PFSK-1 (cell line): ENCODE data around the gene CD3E.

Experiments used
- FOXP2 ChIP-seq: optimal IDR thresholded peaks from 2 replicates; pipeline ENCODE3; 2011; ENCODE audit warnings: borderline replicate concordance, control low read depth, inconsistent platforms; ENCODE audit not compliant: insufficient read depth; ENCODE audit errors: extremely low read length, extremely low read depth
- POLR2AphosphoS5 ChIP-seq: IDR thresholded peaks from 2 replicates; pipeline ENCODE4 v1.6.1; 2012; ENCODE audit warnings: low read depth, mild to moderate bottlenecking, control low read depth, low read length, moderate library complexity
- SIN3A ChIP-seq: IDR thresholded peaks from 2 replicates; pipeline ENCODE4 v1.6.1; 2012; ENCODE audit warnings: mild to moderate bottlenecking, low read length, moderate library complexity, borderline replicate concordance; ENCODE audit not compliant: insufficient read depth
- TAF1 ChIP-seq: IDR thresholded peaks from 2 replicates; pipeline ENCODE4 v1.6.1; 2012; ENCODE audit warnings: low read length, control low read depth, borderline replicate concordance; ENCODE audit not compliant: insufficient read depth
- TF ChIP-seq, protein P1 (sequence below), 2 experiments: IDR thresholded peaks; 2 replicates each; pipeline versions ENCODE4 v1.6.1 to v1.8.0; 2011 to 2012; ENCODE audit warnings: low read depth in 2 of 2, low read length in 2 of 2, control low read depth in 1 of 2, inconsistent platforms in 1 of 2, mild to moderate bottlenecking in 1 of 2, moderate library complexity in 1 of 2; ENCODE audit not compliant: insufficient read depth in 1 of 2

The CD3E gene

GRCh38 chr11:118359295-118359958, 54.9 kb downstream of the CD3E start, which contains the start of gene UBE4A:
Gene UBE4A (plus strand): TSS chr11:118359600. CDS start chr11:118365081, 5,481 bp downstream.
- TF ChIP-seq POLR2AphosphoS5 (peak; percentile 98), SIN3A (peak; percentile 48; the same call in 1 of the 2 replicates), FOXP2 (peak; percentile 80), TAF1 (peak; percentile 89; the same call in 1 of the 2 replicates)
- TF ChIP-seq, protein P1, sequence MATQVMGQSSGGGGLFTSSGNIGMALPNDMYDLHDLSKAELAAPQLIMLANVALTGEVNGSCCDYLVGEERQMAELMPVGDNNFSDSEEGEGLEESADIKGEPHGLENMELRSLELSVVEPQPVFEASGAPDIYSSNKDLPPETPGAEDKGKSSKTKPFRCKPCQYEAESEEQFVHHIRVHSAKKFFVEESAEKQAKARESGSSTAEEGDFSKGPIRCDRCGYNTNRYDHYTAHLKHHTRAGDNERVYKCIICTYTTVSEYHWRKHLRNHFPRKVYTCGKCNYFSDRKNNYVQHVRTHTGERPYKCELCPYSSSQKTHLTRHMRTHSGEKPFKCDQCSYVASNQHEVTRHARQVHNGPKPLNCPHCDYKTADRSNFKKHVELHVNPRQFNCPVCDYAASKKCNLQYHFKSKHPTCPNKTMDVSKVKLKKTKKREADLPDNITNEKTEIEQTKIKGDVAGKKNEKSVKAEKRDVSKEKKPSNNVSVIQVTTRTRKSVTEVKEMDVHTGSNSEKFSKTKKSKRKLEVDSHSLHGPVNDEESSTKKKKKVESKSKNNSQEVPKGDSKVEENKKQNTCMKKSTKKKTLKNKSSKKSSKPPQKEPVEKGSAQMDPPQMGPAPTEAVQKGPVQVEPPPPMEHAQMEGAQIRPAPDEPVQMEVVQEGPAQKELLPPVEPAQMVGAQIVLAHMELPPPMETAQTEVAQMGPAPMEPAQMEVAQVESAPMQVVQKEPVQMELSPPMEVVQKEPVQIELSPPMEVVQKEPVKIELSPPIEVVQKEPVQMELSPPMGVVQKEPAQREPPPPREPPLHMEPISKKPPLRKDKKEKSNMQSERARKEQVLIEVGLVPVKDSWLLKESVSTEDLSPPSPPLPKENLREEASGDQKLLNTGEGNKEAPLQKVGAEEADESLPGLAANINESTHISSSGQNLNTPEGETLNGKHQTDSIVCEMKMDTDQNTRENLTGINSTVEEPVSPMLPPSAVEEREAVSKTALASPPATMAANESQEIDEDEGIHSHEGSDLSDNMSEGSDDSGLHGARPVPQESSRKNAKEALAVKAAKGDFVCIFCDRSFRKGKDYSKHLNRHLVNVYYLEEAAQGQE (IDR thresholded peaks at IDR 0.05; ENCODE audit: insufficient read depth in 1 of 2, low read depth in 2 of 2, low read length in 2 of 2), result 0 out of 4 replicates have a peak, but pooled peaks of 1 of the 2 experiments have one; percentile 36

GRCh38 chr11:118364956-118365615, 60.6 kb downstream of the CD3E start:
- no peak for TF ChIP-seq FOXP2
- no peak for TF ChIP-seq TAF1
- no peak for TF ChIP-seq POLR2AphosphoS5
- no peak for TF ChIP-seq SIN3A
- TF ChIP-seq, protein P1 (IDR thresholded peaks at IDR 0.05; ENCODE audit: insufficient read depth in 1 of 2, low read depth in 2 of 2, low read length in 2 of 2), result no peak
